GM12892 (cell line): ENCODE results near the gene MAP1LC3B2.
A peak's percentile ranks its signal among the peaks of the same experiment; 100 is the strongest.

Experiments
- POLR2A ChIP-seq: IDR thresholded peaks from 2 replicates; pipeline ENCODE4 v1.6.1; 2011; ENCODE audit warnings: low read depth, low read length, control low read depth
- POLR2AphosphoS5 ChIP-seq: IDR thresholded peaks from 2 replicates; pipeline ENCODE4 v1.6.1; 2011; ENCODE audit warnings: low read depth, low read length, control low read depth

- peak; percentile 55; the same call in 1 of the 2 replicates for TF ChIP-seq POLR2A
- peak; percentile 43; the same call in 1 of the 2 replicates for TF ChIP-seq POLR2AphosphoS5
These were observed 11.2 kb upstream of the MAP1LC3B2 start for GRCh38 chr12:116547955-116548501.
